ENCODE results near the gene ERC1. TPM values are rescaled to one million over a fixed set of nuclear protein-coding genes. Genes with fewer than 3 reads are reported as not detected.
"Not testable (repeated sequence)": the region's sequence is repeated elsewhere in the genome, so short reads cannot be mapped to it uniquely, and the experiment has no call there.

The ERC1 gene
- total and polyA plus RNA-seq, 2 donors from 2014 or later, result 5.1 to 68.3 TPM

DNA sequence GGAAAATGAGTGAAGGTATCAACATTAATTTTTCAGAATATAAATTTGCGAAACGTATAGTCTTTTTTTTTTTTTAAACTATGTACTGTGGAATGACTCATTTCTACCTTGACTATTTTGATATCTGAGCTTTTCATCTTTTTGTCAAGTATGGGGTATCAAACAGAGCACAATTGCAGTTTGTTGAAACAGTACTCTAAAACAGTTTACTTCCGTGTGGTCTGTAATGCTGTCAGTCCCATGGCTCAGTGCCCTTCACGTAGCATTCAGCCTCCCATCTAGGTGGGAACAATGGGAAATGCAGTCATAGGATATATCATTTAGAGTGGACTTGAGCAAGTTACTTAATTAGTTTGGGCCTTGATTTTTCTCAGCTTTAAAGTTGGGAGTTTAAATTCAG is 139.5 kb downstream of the ERC1 start:
- Histone ChIP-seq H3K4me3 (ENCODE audit: low read length in 3 of 3) (no peak overlapping the region), H3K36me3 (ENCODE audit: control insufficient read depth in 2 of 3, insufficient read depth in 3 of 3, low read length in 3 of 3) (no peaks in the 10 kb centered on the region), H3K27ac (ENCODE audit: low read depth in 2 of 2, low read length in 2 of 2) (no peak overlapping the region), H3K27me3 (ENCODE audit: control insufficient read depth, insufficient read depth, low read length) (no peaks in the 10 kb centered on the region), H3K9ac (ENCODE audit: low read length in 3 of 3) (no peak overlapping the region), H3K9me3 (ENCODE audit: control insufficient read depth in 2 of 3, insufficient read depth in 1 of 3, low read length in 3 of 3) (no peaks in the 10 kb centered on the region), H3K4me1 (ENCODE audit: control insufficient read depth in 2 of 3, insufficient read depth in 2 of 3, low read depth in 1 of 3, low read length in 3 of 3) (peaks cover 0 to 2% (median 0%) of the 10 kb centered on the region in 3 donors)
- TF ChIP-seq, protein P1, sequence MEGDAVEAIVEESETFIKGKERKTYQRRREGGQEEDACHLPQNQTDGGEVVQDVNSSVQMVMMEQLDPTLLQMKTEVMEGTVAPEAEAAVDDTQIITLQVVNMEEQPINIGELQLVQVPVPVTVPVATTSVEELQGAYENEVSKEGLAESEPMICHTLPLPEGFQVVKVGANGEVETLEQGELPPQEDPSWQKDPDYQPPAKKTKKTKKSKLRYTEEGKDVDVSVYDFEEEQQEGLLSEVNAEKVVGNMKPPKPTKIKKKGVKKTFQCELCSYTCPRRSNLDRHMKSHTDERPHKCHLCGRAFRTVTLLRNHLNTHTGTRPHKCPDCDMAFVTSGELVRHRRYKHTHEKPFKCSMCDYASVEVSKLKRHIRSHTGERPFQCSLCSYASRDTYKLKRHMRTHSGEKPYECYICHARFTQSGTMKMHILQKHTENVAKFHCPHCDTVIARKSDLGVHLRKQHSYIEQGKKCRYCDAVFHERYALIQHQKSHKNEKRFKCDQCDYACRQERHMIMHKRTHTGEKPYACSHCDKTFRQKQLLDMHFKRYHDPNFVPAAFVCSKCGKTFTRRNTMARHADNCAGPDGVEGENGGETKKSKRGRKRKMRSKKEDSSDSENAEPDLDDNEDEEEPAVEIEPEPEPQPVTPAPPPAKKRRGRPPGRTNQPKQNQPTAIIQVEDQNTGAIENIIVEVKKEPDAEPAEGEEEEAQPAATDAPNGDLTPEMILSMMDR (IDR thresholded peaks at IDR 0.05; ENCODE audit: borderline replicate concordance, extremely low read depth, insufficient read depth), result no peak
- DNase-seq (peak in 1 of 5 donors; percentile 7), FAIRE-seq (no peak)
- intact Hi-C loops (cut with DNase I), result no loop called here

DNA sequence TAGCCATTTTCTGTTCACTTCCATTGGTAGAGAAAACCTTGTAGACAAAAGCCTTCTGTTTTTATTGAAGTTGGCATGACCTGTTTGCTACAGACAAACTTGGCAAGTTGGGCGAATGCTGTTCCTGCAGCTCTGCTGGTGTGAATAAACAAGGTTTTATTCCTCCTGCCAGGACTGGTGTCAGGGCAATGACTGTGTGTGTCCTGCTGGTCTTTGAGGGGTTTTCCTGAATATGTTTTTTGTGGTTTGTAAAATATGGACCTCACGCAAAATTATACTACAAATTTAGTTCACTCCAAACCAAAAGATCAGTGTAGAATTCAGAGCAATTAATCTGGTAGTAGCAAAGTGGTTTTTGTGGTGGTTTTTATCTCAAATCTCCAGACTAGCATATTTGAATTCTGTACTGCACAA is 140.8 kb downstream of the ERC1 start:
- Histone ChIP-seq H3K27ac (ENCODE audit: low read depth in 2 of 2, low read length in 2 of 2) (no peak overlapping the region), H3K36me3 (ENCODE audit: control insufficient read depth in 2 of 3, insufficient read depth in 3 of 3, low read length in 3 of 3) (no peaks in the 10 kb centered on the region), H3K27me3 (ENCODE audit: control insufficient read depth, insufficient read depth, low read length) (no peaks in the 10 kb centered on the region), H3K4me1 (ENCODE audit: control insufficient read depth in 2 of 3, insufficient read depth in 2 of 3, low read depth in 1 of 3, low read length in 3 of 3) (peaks cover 0 to 2% (median 0%) of the 10 kb centered on the region in 3 donors), H3K4me3 (ENCODE audit: low read length in 3 of 3) (no peak overlapping the region), H3K9ac (ENCODE audit: low read length in 3 of 3) (no peak overlapping the region), H3K9me3 (ENCODE audit: control insufficient read depth in 2 of 3, insufficient read depth in 1 of 3, low read length in 3 of 3) (no peaks in the 10 kb centered on the region)
- no peak for FAIRE-seq
- TF ChIP-seq, protein P1 (IDR thresholded peaks at IDR 0.05; ENCODE audit: borderline replicate concordance, extremely low read depth, insufficient read depth), result no peak
- intact Hi-C loops (cut with DNase I), result no loop called here
- DNase-seq, result no peak

DNA sequence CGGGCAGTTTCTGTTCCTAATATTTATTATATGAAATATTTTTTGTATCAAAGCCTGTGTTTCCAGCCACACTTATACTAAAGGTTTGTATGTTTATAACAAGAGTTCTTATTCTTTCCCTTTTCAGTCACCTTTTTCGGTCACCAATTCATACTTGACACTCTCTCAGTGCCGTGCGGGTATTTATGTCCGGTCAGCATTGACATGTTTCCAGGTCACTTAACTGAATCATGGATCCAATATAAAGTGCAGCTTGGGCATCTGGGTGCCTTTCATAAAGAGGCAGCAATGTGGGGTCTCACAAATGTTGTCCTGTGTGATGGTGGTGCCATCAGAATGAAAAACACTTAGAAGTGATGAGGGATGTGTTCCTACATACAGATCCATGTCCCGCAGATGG is 141.3 kb downstream of the ERC1 start:
- TF ChIP-seq, protein P1 (IDR thresholded peaks at IDR 0.05; ENCODE audit: borderline replicate concordance, extremely low read depth, insufficient read depth), result no peak
- intact Hi-C loops (cut with DNase I), result no loop called here
- Histone ChIP-seq H3K27me3 (ENCODE audit: control insufficient read depth, insufficient read depth, low read length) (no peaks in the 10 kb centered on the region), H3K4me3 (ENCODE audit: low read length in 3 of 3) (no peak overlapping the region), H3K36me3 (ENCODE audit: control insufficient read depth in 2 of 3, insufficient read depth in 3 of 3, low read length in 3 of 3) (no peaks in the 10 kb centered on the region), H3K9ac (ENCODE audit: low read length in 3 of 3) (no peak overlapping the region), H3K9me3 (ENCODE audit: control insufficient read depth in 2 of 3, insufficient read depth in 1 of 3, low read length in 3 of 3) (no peaks in the 10 kb centered on the region), H3K4me1 (ENCODE audit: control insufficient read depth in 2 of 3, insufficient read depth in 2 of 3, low read depth in 1 of 3, low read length in 3 of 3) (peaks cover 0 to 2% (median 0%) of the 10 kb centered on the region in 3 donors), H3K27ac (ENCODE audit: low read depth in 2 of 2, low read length in 2 of 2) (no peak overlapping the region)
- FAIRE-seq (no peak), DNase-seq (no peak)

DNA sequence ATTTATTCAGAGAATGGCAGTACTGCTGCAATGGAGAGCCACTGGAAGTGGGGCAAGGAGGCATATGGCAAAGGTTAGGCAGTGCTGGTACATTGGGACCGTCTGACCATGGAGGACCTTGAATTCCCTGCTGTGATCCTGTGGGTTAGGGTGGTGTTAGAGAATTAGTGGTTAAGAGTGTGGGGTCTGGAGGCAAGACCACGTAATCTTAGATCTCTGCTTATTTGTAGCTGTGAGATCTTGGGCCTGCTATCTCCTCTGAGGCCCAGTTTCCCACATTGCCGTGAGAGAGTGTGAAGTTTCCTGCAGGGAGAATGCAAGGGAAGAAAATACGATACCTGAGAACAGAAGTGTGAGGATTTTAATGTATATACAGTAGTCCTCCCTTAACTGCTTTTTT is 147.7 kb downstream of the ERC1 start:
- H3K27me3 ChIP-seq (ENCODE audit: control insufficient read depth, insufficient read depth, low read length), result no peaks in the 10 kb centered on the region
- TF ChIP-seq, protein P1 (IDR thresholded peaks at IDR 0.05; ENCODE audit: borderline replicate concordance, extremely low read depth, insufficient read depth), result no peak
- no peak overlapping the region for H3K9ac ChIP-seq (ENCODE audit: low read length in 3 of 3)
- no peak for DNase-seq
- intact Hi-C loops (cut with DNase I), result no loop called here
- H3K9me3 ChIP-seq (ENCODE audit: control insufficient read depth in 2 of 3, insufficient read depth in 1 of 3, low read length in 3 of 3), result no peaks in the 10 kb centered on the region
- no peak overlapping the region for H3K27ac ChIP-seq (ENCODE audit: low read depth in 2 of 2, low read length in 2 of 2)
- peaks cover 0 to 3% (median 2%) of the 10 kb centered on the region in 3 donors for H3K36me3 ChIP-seq (ENCODE audit: control insufficient read depth in 2 of 3, insufficient read depth in 3 of 3, low read length in 3 of 3)
- FAIRE-seq, result no peak
- no peak overlapping the region for H3K4me3 ChIP-seq (ENCODE audit: low read length in 3 of 3)
- H3K4me1 ChIP-seq (ENCODE audit: control insufficient read depth in 2 of 3, insufficient read depth in 2 of 3, low read depth in 1 of 3, low read length in 3 of 3), result no peaks in the 10 kb centered on the region

DNA sequence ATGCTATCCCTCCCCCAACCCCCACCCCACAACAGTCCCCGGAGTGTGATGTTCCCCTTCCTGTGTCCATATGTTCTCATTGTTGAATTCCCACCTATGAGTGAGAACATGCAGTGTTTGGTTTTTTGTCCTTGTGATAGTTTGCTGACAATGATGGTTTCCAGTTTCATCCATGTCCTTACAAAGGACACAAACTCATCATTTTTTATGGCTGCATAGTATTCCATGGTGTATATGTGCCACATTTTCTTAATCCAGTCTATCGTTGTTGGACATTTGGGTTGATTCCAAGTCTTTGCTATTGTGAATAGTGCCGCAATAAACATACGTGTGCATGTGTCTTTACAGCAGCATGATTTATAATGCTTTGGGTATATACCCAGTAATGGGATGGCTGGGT is 155.7 kb downstream of the ERC1 start:
- H3K27me3 ChIP-seq (ENCODE audit: control insufficient read depth, insufficient read depth, low read length); FAIRE-seq; H3K4me3 ChIP-seq (ENCODE audit: low read length in 3 of 3); H3K4me1 ChIP-seq (ENCODE audit: control insufficient read depth in 2 of 3, insufficient read depth in 2 of 3, low read depth in 1 of 3, low read length in 3 of 3); DNase-seq; H3K9me3 ChIP-seq (ENCODE audit: control insufficient read depth in 2 of 3, insufficient read depth in 1 of 3, low read length in 3 of 3); H3K36me3 ChIP-seq (ENCODE audit: control insufficient read depth in 2 of 3, insufficient read depth in 3 of 3, low read length in 3 of 3); intact Hi-C loops (cut with DNase I); H3K9ac ChIP-seq (ENCODE audit: low read length in 3 of 3); H3K27ac ChIP-seq (ENCODE audit: low read depth in 2 of 2, low read length in 2 of 2): not testable (repeated sequence)

All from kidney (tissue), 14 donors.